DMS53 treated with DMSO at 0.1 percent for 48 hours (cell line): Measurements from ENCODE around the gene OGN.

ENCODE experiments used
- DNase-seq: peaks from one replicate; lab custom pipeline; 2025; ENCODE audit not compliant: unreplicated experiment; lab: John Stamatoyannopoulos, UW

Gene OGN

GRCh38 chr9:92349771-92350739 lies 54.3 kb downstream of the OGN start:
- DNase-seq, result no peak

GRCh38 chr9:92345582-92345981 lies 58.8 kb downstream of the OGN start:
- no peak for DNase-seq

- no peak for DNase-seq
Measured at GRCh38 chr9:92342825-92343488, 61.4 kb downstream of the OGN start.

GRCh38 chr9:92341578-92341977 lies 62.8 kb downstream of the OGN start:
- DNase-seq, result no peak

- DNase-seq, result no peak
Measured at GRCh38 chr9:92333282-92333634, 71.1 kb downstream of the OGN start.
